ENCODE data around the gene CLCA1. TPM values are rescaled to one million over a fixed set of nuclear protein-coding genes. Genes with fewer than 3 reads are reported as not detected.

Gene CLCA1
- total RNA-seq, 1 donor from 2014 or later, result not detected

GRCh38 chr1:86487131-86487810, 18.5 kb downstream of the CLCA1 start:
- TF ChIP-seq CTCF (conservative IDR thresholded peaks at IDR 0.05; ENCODE audit: low read depth, low read length), result no peak
- DNase-seq (ENCODE audit: low read depth), result no peak
- no peak overlapping the region for H3K4me3 ChIP-seq (ENCODE audit: low read depth, low read length)

- no peak for DNase-seq (ENCODE audit: low read depth)
- TF ChIP-seq CTCF (conservative IDR thresholded peaks at IDR 0.05; ENCODE audit: low read depth, low read length), result no peak
- no peak overlapping the region for H3K4me3 ChIP-seq (ENCODE audit: low read depth, low read length)
Observed at GRCh38 chr1:86487811-86488141, 19.0 kb downstream of the CLCA1 start.

DNA sequence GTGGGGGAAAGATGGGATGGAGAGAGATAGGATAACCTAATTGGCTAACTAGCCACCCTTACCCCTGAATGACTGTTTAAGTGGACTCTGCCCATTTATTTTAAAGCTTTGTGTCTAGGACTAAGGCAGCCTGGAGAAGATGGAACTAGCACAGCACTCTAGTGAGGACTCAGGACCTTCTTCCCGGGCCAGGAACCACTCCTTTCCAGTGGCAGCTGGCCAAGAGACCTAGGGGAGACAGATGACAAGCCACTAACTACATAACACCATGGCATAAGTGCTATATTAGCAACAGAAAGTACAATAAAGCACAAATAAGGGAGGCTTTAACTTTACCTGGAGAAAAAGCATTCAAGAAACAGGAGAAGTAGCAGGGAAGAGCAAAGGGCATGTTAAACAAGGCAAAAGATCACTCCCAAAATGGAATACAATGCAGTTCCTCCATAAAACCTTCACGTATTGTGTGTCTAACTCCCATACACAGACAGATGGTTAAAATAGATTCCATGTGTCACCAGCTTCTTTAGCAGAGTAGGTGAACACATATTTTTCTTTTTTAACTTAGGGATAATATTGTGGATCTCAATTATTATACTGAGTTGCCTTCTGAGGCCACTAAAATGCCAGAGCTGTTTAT, 20.6 kb downstream of the CLCA1 start:
- DNase-seq (ENCODE audit: low read depth), result no peak
- no peak for TF ChIP-seq CTCF (conservative IDR thresholded peaks at IDR 0.05; ENCODE audit: low read depth, low read length)
- H3K4me3 ChIP-seq (ENCODE audit: low read depth, low read length), result no peak overlapping the region

DNA sequence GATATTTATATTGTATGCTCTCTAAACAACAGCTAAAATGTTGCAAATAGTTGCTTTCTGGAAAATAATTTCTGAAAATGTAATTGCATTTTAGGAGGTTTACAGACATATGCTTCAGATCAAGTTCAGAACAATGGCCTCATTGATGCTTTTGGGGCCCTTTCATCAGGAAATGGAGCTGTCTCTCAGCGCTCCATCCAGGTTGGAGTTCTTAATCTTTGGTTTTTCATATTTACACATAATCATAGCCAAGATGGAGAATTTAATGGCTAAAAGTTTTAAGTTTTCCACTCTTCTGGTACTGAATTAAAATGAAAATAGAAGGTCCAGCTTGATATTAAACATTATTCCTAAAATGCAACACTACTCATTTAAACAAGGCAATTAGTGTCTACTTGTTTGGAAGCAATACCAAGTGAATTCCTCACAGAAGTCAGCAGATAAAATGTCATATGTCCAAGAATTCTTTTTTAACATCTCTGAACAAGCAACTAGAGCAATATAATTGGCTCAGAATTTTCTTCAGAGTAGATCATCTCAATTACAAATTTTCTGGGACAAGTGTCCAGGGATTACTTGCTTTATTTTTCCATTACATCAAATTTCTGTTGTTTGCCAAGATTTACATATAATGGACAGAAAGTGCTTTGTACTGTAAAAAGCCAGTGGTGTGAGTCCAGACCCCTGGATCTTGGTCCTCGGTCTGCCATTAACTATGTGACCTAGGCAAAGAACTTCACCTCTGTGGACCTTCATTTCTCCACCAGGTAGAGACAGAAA, 22.6 kb downstream of the CLCA1 start:
- DNase-seq (ENCODE audit: low read depth), result no peak
- TF ChIP-seq CTCF (conservative IDR thresholded peaks at IDR 0.05; ENCODE audit: low read depth, low read length), result no peak
- H3K4me3 ChIP-seq (ENCODE audit: low read depth, low read length), result no peak overlapping the region

DNA sequence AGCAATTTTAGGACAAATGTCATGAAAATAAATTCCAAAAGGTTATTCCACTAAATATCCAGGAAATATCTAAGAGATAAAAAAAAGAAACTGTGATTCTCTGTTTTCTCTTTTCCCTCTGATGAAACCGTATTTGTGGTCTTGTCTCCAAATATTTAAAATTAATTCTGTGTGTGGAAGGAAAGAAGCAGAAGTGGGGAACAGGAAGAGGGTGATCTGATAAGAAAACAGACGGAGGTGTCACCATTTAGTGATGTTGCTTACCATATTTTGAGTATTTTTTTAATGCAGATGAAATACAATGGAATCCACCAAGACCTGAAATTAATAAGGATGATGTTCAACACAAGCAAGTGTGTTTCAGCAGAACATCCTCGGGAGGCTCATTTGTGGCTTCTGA, 29.6 kb downstream of the CLCA1 start:
- H3K4me3 ChIP-seq (ENCODE audit: low read depth, low read length), result no peak overlapping the region
- no peak for DNase-seq (ENCODE audit: low read depth)
- no peak for TF ChIP-seq CTCF (conservative IDR thresholded peaks at IDR 0.05; ENCODE audit: low read depth, low read length)

- no peak overlapping the region for H3K4me3 ChIP-seq (ENCODE audit: low read depth, low read length)
- no peak for TF ChIP-seq CTCF (conservative IDR thresholded peaks at IDR 0.05; ENCODE audit: low read depth, low read length)
- no peak for DNase-seq (ENCODE audit: low read depth)
Observed at GRCh38 chr1:86499987-86500593, 31.4 kb downstream of the CLCA1 start.

Data from epithelial cell of proximal tubule (primary cell).